ENCODE results near the gene ZNF543.

The ZNF543 gene

DNA sequence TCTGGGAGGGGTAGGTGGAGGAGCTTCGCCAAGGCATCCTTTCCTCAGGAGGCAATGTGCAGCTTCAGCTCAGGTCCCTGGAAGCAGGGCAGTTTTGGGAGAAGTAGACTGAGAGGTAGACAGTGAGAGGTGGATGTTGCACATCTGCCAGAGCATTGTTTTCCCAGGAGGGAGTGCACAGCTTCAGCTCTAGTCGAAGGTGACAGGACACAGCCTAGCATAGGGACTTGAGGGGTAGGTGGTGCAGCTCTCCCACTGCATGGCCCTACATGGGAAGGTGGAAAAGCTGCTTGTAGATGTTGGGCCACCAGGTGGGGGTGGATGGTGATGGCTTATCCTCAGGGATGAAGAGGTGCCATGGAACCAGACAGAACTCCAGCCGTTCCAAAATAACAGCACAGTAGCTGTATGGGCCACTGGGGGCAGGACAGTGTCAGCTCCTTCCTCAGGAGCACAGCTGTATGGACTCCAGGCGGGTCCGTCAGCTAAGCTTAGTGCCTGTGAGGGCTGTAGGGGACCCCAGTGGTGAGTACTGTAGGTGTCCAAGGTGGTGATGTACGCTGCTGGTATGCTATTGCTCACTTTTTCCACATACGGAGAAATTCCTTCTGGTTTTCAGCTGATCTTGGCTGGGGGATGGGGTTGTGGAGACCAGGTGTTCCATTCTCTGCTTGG, 17.4 kb upstream of the ZNF543 start:
- TF ChIP-seq, protein P1, sequence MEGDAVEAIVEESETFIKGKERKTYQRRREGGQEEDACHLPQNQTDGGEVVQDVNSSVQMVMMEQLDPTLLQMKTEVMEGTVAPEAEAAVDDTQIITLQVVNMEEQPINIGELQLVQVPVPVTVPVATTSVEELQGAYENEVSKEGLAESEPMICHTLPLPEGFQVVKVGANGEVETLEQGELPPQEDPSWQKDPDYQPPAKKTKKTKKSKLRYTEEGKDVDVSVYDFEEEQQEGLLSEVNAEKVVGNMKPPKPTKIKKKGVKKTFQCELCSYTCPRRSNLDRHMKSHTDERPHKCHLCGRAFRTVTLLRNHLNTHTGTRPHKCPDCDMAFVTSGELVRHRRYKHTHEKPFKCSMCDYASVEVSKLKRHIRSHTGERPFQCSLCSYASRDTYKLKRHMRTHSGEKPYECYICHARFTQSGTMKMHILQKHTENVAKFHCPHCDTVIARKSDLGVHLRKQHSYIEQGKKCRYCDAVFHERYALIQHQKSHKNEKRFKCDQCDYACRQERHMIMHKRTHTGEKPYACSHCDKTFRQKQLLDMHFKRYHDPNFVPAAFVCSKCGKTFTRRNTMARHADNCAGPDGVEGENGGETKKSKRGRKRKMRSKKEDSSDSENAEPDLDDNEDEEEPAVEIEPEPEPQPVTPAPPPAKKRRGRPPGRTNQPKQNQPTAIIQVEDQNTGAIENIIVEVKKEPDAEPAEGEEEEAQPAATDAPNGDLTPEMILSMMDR (IDR thresholded peaks at IDR 0.05), result no peak
- no peak for DNase-seq (ENCODE audit: low spot score)
- peak overlapping the region in 1 of 2 donors; percentile 52 for H3K27ac ChIP-seq
- peak overlapping the region; percentile 16 for H3K4me3 ChIP-seq

DNA sequence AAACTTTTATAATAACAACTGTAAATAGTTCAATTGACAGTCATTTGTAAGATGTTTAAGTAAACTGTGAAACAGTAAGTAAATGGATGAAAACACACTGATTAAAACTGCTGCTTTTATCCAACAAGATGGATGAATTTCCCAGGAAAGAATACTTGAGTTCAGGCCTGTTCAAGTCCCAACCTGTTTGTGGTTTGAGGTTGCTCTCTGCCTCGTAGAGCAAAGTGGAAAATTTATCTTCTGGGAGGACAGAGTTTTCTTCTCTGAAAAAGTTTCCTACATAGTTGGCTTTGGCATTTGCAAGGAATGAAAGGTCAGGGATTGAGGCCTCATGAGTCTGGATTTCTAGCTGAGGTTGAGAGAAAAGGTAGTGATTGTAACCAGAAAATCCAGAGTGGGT, 15.2 kb upstream of the ZNF543 start:
- Histone ChIP-seq H3K4me3 (no peak overlapping the region), H3K27ac (no peak overlapping the region)
- no peak for DNase-seq (ENCODE audit: low spot score)
- TF ChIP-seq, protein P1 (IDR thresholded peaks at IDR 0.05), result no peak

DNA sequence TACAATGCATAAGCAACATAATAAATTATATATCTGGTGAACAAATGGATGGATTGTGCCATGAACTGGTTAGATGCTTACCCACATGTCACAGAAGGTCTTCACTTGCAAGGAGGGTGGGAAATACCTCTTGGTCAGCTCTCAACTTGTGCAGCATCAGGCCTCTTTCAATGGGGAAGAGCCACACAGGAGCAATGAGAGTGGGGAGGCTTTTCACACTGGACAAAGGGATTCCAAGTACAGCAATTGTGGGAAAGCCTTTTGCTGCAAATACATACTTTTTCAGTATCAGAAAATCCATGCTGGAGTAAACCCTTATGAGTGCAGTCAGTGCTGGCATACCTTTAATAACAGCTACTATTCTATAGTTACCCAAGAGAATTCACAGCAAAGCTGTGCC, 11.8 kb upstream of the ZNF543 start:
- Histone ChIP-seq H3K27ac (no peak overlapping the region), H3K4me3 (no peak overlapping the region)
- no peak for DNase-seq (ENCODE audit: low spot score)
- TF ChIP-seq, protein P1 (IDR thresholded peaks at IDR 0.05), result no peak

DNA sequence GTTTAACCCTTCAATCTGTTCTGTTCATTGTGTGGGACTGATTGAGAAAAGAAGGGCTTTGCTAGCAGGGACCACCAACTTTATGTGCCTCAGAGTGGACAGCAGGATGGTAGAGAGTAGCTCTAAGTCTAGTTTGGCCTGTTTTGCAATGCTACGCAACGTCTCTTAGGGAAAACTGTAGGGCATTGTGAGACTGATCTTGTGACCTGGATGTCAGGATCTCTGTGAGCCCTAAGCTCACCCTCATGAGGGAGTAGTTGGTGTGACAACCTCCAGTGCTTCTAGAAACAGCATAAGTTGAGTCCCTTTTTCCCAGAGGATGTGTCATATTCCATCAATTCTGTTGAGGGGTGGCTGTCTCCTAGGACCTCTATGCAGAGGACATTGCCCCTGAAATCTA, 9.5 kb upstream of the ZNF543 start:
- Histone ChIP-seq H3K4me3 (no peak overlapping the region), H3K27ac (no peak overlapping the region)
- TF ChIP-seq, protein P1 (IDR thresholded peaks at IDR 0.05), result no peak
- DNase-seq (ENCODE audit: low spot score), result no peak

DNA sequence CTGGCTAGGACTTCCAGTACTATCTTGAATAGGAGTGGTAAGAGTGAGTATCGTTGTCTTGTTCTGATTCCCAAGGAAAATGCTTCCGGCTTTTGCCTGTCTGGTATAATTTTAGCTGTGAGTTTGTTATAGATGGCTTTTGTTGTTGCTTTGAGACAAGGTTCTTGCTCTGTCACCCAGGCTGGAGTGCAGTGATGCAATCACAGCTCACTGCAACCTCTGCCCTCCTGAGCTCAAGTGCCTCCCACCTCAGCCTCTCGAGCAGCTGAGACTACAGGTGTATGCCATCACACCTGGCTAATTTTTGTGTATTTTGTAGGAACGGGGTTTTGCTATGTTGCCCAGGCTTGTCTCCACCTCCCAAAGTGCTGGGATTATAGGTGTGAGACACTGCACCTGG, 6.1 kb upstream of the ZNF543 start:
- DNase-seq (ENCODE audit: low spot score), result no peak
- H3K27ac ChIP-seq, result no peak overlapping the region
- TF ChIP-seq, protein P1 (IDR thresholded peaks at IDR 0.05), result no peak
- no peak overlapping the region for H3K4me3 ChIP-seq

DNA sequence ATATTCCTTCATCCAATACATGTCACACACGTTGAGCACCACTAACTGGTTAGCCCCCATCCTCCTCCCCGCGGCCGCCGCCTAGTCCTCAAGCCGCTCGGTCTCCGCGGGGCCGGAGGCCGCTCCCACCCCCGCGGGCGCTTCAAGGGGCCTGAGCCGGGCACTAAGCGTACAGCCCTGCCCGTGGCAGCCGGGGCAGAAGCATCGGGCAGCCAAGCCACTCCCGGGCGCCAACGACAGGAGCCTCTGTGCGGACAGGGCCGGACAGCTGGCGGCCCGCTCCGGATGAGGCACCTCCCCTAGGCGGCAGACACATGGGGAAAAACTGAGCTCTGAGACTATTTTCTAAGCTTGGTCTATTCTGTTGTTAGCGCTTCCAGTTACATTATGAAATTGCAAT, 2.8 kb upstream of the ZNF543 start:
- Histone ChIP-seq H3K27ac (no peak overlapping the region), H3K4me3 (peak overlapping the region; percentile 52)
- no peak for DNase-seq (ENCODE audit: low spot score)
- TF ChIP-seq, protein P1 (IDR thresholded peaks at IDR 0.05), result no peak

DNA sequence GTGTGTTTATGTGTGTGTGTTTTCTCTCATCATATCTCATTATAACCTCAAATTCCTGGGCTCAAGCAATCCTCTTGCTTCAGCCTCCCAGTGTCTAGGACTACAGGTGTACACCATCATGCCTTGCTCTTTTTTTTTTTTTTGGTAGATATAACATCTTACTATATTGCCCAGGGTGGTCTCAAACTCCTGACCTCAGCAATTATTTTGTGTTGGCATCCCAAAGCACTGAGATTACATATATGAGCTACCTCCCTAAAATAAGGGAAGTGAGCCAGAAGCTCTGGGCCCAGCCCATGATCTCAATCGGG, 448 bp upstream of the ZNF543 start:
- no peak for DNase-seq (ENCODE audit: low spot score)
- Histone ChIP-seq H3K27ac (peak overlapping the region; percentile 91), H3K4me3 (peak overlapping the region; percentile 80)
- TF ChIP-seq, protein P1 (IDR thresholded peaks at IDR 0.05), result no peak

All from coronary artery (tissue), 2 donors.